Smooth muscle cell (in vitro differentiated cells): ENCODE measurements around the gene BDP1. TPM values are rescaled to one million over a fixed set of nuclear protein-coding genes. Genes with fewer than 3 reads are reported as not detected.

Source experiments
- DNase-seq: peaks from one replicate; lab custom pipeline; 2025; ENCODE audit not compliant: unreplicated experiment; lab: John Stamatoyannopoulos, UW
- H2AFZ ChIP-seq: fragments of 200-600 bp; sonication (generic); 2 replicates; pipeline ENCODE4 v1.6.0; 2016; ENCODE audit warnings: antibody characterized with exemption, low read depth, mild to moderate bottlenecking
- H3F3A ChIP-seq: fragments of 200-600 bp; sonication (generic); 2 replicates; pipeline ENCODE4 v1.6.0; 2017; ENCODE audit warnings: antibody characterized with exemption, low read depth
- H3K27ac ChIP-seq: fragments of 200-600 bp; sonication (generic); 2 replicates; pipeline ENCODE4 v1.5.1; 2016; ENCODE audit warnings: low read depth, mild to moderate bottlenecking
- H3K27me3 ChIP-seq: fragments of 200-600 bp; sonication (generic); 2 replicates; pipeline ENCODE4 v1.6.1; 2016; ENCODE audit warnings: low read depth, mild to moderate bottlenecking
- H3K36me3 ChIP-seq: fragments of 200-600 bp; sonication (generic); 2 replicates; pipeline ENCODE4 v1.5.1; 2016; ENCODE audit warnings: low read depth
- H3K4me1 ChIP-seq: fragments of 200-600 bp; sonication (generic); 2 replicates; pipeline ENCODE4 v1.5.1; 2016; ENCODE audit warnings: low read depth
- H3K4me2 ChIP-seq: fragments of 200-600 bp; sonication (generic); 2 replicates; pipeline ENCODE4 v1.6.0; 2016; ENCODE audit warnings: mild to moderate bottlenecking
- H3K4me3 ChIP-seq: fragments of 200-600 bp; sonication (generic); 2 replicates; pipeline ENCODE4 v1.5.1; 2016; ENCODE audit warnings: mild to moderate bottlenecking
- H3K79me2 ChIP-seq: fragments of 200-600 bp; sonication (generic); 2 replicates; pipeline ENCODE4 v1.6.0; 2016; ENCODE audit warnings: low read depth, mild to moderate bottlenecking
- H3K9ac ChIP-seq: fragments of 200-600 bp; sonication (generic); 2 replicates; pipeline ENCODE4 v1.6.0; 2016; ENCODE audit warnings: low read depth
- H3K9me3 ChIP-seq: fragments of 200-600 bp; sonication (generic); replicated peaks from 2 replicates; pipeline ENCODE4 v1.5.1; 2016; ENCODE audit warnings: low read depth
- H4K20me1 ChIP-seq: fragments of 200-600 bp; sonication (generic); 2 replicates; pipeline ENCODE4 v1.6.0; 2016; ENCODE audit warnings: low read depth
- CTCF ChIP-seq: fragments of 200-600 bp; sonication (generic); IDR thresholded peaks from 2 replicates; pipeline ENCODE4 v1.5.1; 2017; ENCODE audit warnings: borderline replicate concordance, mild to moderate bottlenecking, antibody characterized with exemption; ENCODE audit not compliant: insufficient read depth, poor library complexity, severe bottlenecking
- WGBS: methylation state at CpG from one replicate; pipeline ENCODE4 v1.1.7; 2016; ENCODE audit warnings: low lambda C conversion rate; 5-methylcytosine and 5-hydroxymethylcytosine counted together
- polyA plus RNA-seq: library from polyadenylated mRNA; unstranded; fragments of >200 nt; fragmentation: Nextera tagmentation; extraction: Ambion mirVana; gene quantifications from 2 replicates; pipeline ENCODE4 v1.2.1, GENCODE V29; 2016
- total RNA-seq: library from RNA; depleted of rRNA; stranded (reverse); fragments of >200 nt; gene quantifications from 2 replicates; pipeline ENCODE4 v1.2.3, GENCODE V29; 2014

Gene BDP1
- total and polyA plus RNA-seq, 2 experiments from 2014 or later = 13.5 to 32.8 TPM

GRCh38 chr5:71588533-71588885, 133.1 kb downstream of the BDP1 start:
- Histone ChIP-seq H3K9me3 (no peaks in the 10 kb centered on the region), H3K4me1 (no peaks in the 10 kb centered on the region), H3K27me3 (no peaks in the 10 kb centered on the region), H3K9ac (no peak overlapping the region), H3K4me2 (no peak overlapping the region), H2AFZ (no peak overlapping the region), H3K79me2 (no peaks in the 10 kb centered on the region), H3K4me3 (no peak overlapping the region), H3K36me3 (no peaks in the 10 kb centered on the region), H3F3A (no peaks in the 10 kb centered on the region), H4K20me1 (no peaks in the 10 kb centered on the region), H3K27ac (no peak overlapping the region)
- 97% methylated on average over 2 of the region's 2 CpGs for WGBS
- no peak for TF ChIP-seq CTCF
- no peak for DNase-seq

DNA sequence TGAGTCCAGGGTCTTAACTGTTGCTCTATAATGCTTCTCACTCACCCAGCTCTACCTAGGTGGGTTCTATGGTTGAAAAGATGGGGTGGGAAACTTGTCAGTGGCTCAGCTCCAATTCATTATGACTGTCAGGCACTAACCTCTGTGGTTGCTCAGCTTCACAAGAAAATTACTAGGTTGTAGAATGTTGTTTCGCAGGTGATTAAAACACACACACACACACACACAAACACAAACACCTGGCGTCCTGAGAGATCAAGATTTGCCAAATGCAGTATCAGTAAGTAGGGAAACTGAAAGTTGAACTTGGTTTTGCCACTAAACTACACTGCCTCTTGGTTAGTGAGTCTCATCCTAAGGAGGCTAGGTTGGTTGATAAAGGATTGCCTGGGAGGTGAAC, 134.5 kb downstream of the BDP1 start:
- no peaks in the 10 kb centered on the region for H3K36me3 ChIP-seq
- WGBS = 45% methylated on average over 2 of the region's 2 CpGs
- H3K9me3 ChIP-seq = no peaks in the 10 kb centered on the region
- no peaks in the 10 kb centered on the region for H4K20me1 ChIP-seq
- H3K79me2 ChIP-seq = no peaks in the 10 kb centered on the region
- H3K4me1 ChIP-seq = no peaks in the 10 kb centered on the region
- H3K4me2 ChIP-seq = no peak overlapping the region
- no peak for DNase-seq
- no peak overlapping the region for H3K27ac ChIP-seq
- H3K27me3 ChIP-seq = no peaks in the 10 kb centered on the region
- no peaks in the 10 kb centered on the region for H3F3A ChIP-seq
- no peak overlapping the region for H2AFZ ChIP-seq
- H3K9ac ChIP-seq = no peak overlapping the region
- no peak overlapping the region for H3K4me3 ChIP-seq
- TF ChIP-seq CTCF = no peak

DNA sequence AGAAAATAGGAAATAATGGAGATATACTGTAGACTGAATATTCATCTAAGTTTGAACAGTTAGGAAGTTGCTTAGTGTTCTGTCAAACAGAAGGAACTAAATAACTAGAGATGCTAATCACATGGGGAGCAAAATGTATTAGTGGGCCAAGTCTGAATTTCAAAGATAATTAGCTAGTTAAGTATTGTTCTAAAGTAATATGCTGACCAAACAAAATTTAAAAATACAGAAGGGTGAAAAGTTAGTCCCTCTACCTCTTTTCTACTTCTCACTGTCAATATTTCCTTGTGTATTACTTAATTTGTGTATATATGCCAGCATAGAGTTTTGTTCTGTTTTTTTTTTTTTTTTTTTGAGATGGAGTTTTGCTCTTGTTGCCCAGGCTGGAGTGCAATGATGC, 135.6 kb downstream of the BDP1 start:
- DNase-seq = no peak
- Histone ChIP-seq H3K4me2 (no peak overlapping the region), H3K27ac (no peak overlapping the region), H3K9me3 (no peaks in the 10 kb centered on the region), H2AFZ (no peak overlapping the region), H3K9ac (no peak overlapping the region), H4K20me1 (no peaks in the 10 kb centered on the region), H3K4me1 (no peaks in the 10 kb centered on the region), H3K4me3 (no peak overlapping the region), H3K79me2 (no peaks in the 10 kb centered on the region), H3F3A (no peaks in the 10 kb centered on the region), H3K36me3 (no peaks in the 10 kb centered on the region), H3K27me3 (no peaks in the 10 kb centered on the region)
- no peak for TF ChIP-seq CTCF

DNA sequence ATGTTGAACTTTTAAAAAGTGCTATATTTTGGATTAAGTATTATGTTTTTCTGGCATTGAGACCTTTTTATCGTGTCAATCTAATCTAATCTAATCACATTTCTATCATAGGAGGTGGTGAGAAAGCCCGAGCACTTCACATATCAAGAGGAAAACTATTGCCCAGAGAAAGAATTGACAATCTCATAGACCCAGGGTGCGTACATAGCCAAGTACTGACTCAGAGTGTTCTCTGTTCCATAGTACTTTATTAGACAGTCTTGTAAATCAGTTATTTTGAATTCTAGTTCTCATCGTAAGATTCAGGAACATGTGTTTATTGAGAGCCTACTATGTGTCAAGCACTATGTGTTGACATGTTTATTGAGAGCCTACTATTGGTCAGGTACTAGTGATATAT, 140.7 kb downstream of the BDP1 start:
- WGBS = 84% methylated on average over 4 of the region's 4 CpGs

More for the DNA sequence above, 140.7 kb downstream of the BDP1 start:
- H3K4me2 ChIP-seq = no peak overlapping the region
- H3K4me3 ChIP-seq = no peak overlapping the region
- no peaks in the 10 kb centered on the region for H4K20me1 ChIP-seq
- peaks cover 22% of the 10 kb centered on the region for H3F3A ChIP-seq
- no peaks in the 10 kb centered on the region for H3K79me2 ChIP-seq
- no peak overlapping the region for H3K9ac ChIP-seq
- H3K27ac ChIP-seq = no peak overlapping the region
- no peaks in the 10 kb centered on the region for H3K36me3 ChIP-seq
- DNase-seq = no peak
- no peak for TF ChIP-seq CTCF
- H3K27me3 ChIP-seq = no peaks in the 10 kb centered on the region
- H3K4me1 ChIP-seq = peaks cover 8% of the 10 kb centered on the region
- no peaks in the 10 kb centered on the region for H3K9me3 ChIP-seq
- H2AFZ ChIP-seq = no peak overlapping the region
